ENCODE data around the gene SUSD6.

The SUSD6 gene

GRCh38 chr14:69650948-69651369 is 39.6 kb downstream of the SUSD6 start:
- no peak for DNase-seq (ENCODE audit: low read depth)

- DNase-seq (ENCODE audit: low read depth), result no peak
Measured at GRCh38 chr14:69651664-69652063, 40.3 kb downstream of the SUSD6 start.

DNA sequence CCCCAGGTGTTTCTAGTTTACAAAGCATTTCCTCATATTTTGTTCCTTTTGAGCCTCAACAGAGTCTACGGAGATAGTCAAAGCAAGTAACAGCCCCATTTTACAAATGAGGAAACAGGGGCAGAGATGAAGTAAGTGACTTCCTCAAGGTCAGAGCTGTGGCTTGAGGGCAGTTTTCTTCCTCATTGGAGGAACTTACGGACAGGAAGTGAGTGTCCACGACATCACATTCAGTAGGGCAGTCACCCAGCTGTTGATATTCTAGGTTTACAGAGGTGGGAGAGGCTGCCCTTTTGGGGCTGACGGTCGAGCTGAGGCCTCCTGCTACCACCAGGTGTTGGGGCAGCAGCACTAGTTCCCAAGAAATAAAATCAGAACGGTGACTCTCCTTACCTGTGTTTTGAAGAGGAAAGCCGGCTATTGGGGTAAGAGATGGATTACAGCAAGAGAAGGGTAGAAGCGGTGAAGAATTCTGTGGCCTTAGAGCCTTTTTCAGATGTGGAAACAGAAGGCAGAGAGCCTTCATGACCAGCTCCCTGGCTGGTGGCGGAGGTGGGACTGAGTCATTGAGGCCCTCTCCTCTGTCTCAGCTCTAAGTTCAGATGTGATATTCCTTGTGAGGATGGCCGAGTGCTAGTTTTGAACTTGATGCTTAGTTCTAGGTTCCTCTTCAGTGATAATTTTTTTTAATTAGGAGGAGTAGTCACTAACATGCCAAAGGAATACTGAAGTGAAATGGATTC is 41.7 kb downstream of the SUSD6 start:
- DNase-seq (ENCODE audit: low read depth), result no peak

DNA sequence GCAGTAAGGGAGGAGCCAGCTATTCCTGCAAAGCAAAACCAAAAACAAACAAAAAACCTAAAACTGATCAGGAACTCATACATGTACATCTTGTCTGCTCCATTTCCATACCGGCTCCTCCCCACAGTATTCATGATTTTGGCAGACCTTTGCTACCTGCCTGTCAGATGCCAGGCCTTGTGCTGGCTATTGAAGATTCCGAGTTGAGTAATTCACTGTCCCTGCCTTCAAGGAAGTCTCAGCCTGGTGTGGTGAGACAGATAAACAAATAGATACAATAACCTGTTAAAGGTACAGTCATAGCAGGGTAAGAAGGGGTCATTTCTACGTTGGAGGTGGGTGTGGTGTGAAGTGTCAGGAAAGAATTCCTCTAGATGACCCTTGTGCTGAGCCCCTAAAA is 42.7 kb downstream of the SUSD6 start:
- no peak for DNase-seq (ENCODE audit: low read depth)

DNA sequence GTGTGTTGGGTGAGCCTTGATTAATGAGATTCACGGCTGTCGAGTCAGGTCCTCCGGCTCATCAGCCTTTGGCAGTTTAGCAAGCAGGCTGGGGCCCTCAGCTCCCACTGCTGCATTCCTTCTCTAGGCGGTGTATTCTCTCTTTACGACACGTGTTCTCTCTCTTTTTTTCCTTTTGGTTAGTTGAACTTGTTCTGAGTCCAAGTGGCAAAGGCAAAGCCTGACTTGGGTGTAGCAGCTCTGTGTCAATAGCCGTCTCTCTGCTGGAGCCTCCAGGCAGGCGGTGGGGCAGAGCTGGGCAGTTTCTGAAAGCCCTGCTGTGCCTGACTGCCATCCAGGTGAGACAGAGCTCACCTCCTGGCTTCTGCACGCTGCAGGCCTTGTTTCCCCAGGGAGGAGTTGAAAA is 46.6 kb downstream of the SUSD6 start:
- DNase-seq (ENCODE audit: low read depth), result no peak

DNA sequence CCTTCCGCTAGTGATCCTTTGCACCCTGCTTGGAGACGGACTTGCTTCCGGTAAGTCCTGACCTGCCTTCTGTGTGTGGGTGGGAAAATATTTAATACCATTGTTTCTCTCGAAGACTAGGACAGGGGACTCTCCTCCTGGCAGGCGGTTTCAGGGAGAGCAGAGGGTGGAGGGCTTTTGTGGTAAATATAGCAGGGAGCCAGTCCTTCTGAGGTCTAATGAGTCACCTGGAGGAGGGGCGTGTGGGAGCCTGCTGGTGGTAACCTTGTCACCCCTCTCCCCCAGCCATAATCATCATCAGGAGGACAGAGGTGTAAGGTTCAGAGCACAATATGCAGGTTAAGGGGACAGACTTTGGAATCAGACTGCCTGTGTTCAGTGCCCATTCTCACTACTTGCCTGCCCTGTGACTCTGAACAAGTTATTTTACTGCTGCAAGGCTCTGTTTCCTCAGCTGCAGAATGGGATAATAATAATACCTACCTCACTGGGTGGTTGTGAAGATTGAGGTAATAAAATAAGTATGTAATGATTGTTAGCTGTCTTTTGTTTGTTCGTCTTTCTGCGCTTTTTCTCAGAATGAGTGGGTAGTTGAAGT is 47.4 kb downstream of the SUSD6 start:
- DNase-seq (ENCODE audit: low read depth), result no peak

- no peak for DNase-seq (ENCODE audit: low read depth)
Measured at GRCh38 chr14:69660344-69661193, 49.2 kb downstream of the SUSD6 start.

GRCh38 chr14:69661194-69661537 is 49.8 kb downstream of the SUSD6 start:
- no peak for DNase-seq (ENCODE audit: low read depth)

- DNase-seq (ENCODE audit: low read depth), result no peak
Measured at GRCh38 chr14:69662636-69663299, 51.4 kb downstream of the SUSD6 start.

- DNase-seq (ENCODE audit: low read depth), result no peak
Measured at GRCh38 chr14:69663300-69663643, 51.9 kb downstream of the SUSD6 start.

DNA sequence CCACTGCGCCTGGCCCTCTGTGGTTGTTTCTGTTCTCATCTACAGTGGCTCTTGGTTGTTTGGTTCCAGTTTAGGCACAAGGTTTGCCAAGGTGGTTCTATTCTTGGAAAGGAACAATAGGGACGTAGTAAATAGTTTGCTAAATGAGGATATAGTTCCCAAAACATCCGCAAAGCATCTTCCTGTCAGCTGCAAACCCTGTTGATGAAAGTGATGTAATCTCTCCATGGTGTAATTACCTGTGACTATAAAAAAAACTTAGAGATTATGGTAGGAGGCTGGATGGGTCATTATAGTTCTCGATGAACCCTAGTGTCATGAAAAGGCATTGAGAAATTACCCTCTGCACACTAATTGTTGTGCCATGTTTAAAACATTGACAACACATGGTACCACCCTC is 52.9 kb downstream of the SUSD6 start:
- DNase-seq (ENCODE audit: low read depth), result no peak

- no peak for DNase-seq (ENCODE audit: low read depth)
Measured at GRCh38 chr14:69664865-69665526, 53.6 kb downstream of the SUSD6 start.

- no peak for DNase-seq (ENCODE audit: low read depth)
Measured at GRCh38 chr14:69665631-69666030, 54.2 kb downstream of the SUSD6 start.

GRCh38 chr14:69666112-69666511 is 54.7 kb downstream of the SUSD6 start:
- DNase-seq (ENCODE audit: low read depth), result no peak

DNA sequence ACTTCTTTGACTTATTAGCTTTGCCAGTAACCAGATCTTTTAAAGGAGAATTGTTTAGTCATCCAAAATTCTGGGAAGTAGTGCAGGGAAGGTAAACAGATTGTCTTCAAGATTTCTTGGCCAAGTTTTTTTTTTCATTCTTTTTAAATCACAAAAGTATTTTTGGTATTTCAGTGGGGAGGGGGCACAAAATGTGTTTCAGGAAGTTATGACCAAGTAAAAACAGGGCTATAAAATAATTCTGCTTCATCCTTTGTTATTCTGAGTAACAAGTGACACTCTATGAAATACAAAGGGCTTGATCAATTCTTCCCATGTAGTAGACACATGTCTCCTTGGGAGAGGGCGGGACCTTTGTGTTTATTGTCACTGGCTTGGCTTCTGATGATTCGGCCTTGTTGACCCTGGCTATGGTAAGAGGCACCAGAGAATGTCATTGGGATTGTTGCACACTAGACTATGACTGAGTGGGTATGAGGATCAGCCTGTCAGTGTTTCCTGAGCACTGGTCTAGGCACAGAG is 55.4 kb downstream of the SUSD6 start:
- no peak for DNase-seq (ENCODE audit: low read depth)

GRCh38 chr14:69667938-69668335 is 56.5 kb downstream of the SUSD6 start:
- DNase-seq (ENCODE audit: low read depth), result no peak

GRCh38 chr14:69669375-69669774 is 58.0 kb downstream of the SUSD6 start:
- DNase-seq (ENCODE audit: low read depth), result no peak

- no peak for DNase-seq (ENCODE audit: low read depth)
Measured at GRCh38 chr14:69670093-69670492, 58.7 kb downstream of the SUSD6 start.

GRCh38 chr14:69671365-69672030 is 60.1 kb downstream of the SUSD6 start:
- DNase-seq (ENCODE audit: low read depth), result no peak

GRCh38 chr14:69672356-69672755 is 61.0 kb downstream of the SUSD6 start:
- no peak for DNase-seq (ENCODE audit: low read depth)

- DNase-seq (ENCODE audit: low read depth), result no peak
Measured at GRCh38 chr14:69673104-69673503, 61.7 kb downstream of the SUSD6 start.

Data from stimulated activated CD8-positive, alpha-beta memory T cell treated with anti-CD3 and anti-CD28 coated beads, Interleukin-15, amount 100 ng/mL, for 1 hour (primary cell).